Measurements from ENCODE around the gene SLC44A5. TPM values are rescaled to one million over a fixed set of nuclear protein-coding genes. Genes with fewer than 3 reads are reported as not detected.

SLC44A5 gene
- total RNA-seq, 3 donors from 2014 or later, result 1.6 to 4.6 (median 4.2) TPM

DNA sequence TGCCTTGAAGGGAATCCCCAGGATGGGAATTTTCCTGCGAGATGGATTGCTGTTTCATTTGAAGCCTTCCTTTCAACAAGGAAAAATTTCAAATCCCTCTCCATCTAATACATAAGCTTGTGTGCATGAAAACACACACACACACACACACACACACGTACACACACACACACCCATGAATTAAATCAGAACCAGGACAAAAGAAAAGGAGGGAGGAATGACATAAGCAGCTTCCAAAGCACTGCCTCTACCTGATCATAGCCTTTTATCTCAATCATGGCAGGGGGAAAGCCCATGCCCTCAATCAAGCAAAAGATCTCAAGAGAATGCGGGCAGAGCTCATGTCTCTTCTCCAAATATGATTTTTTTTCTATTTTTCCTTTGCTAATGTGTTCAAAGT is 139.7 kb downstream of the SLC44A5 start:
- H3K4me1 ChIP-seq (ENCODE audit: low read depth), result no peaks in the 10 kb centered on the region
- DNase-seq, result no peak
- no peak for TF ChIP-seq CTCF (IDR thresholded peaks at IDR 0.05)
- no peak for ATAC-seq
- H3K9me3 ChIP-seq, result no peaks in the 10 kb centered on the region
- intact Hi-C loops (cut with DNase I, micrococcal nuclease), result no loop called here
- no peaks in the 10 kb centered on the region for H3K36me3 ChIP-seq (ENCODE audit: low read depth)
- no peak overlapping the region for H3K4me3 ChIP-seq

DNA sequence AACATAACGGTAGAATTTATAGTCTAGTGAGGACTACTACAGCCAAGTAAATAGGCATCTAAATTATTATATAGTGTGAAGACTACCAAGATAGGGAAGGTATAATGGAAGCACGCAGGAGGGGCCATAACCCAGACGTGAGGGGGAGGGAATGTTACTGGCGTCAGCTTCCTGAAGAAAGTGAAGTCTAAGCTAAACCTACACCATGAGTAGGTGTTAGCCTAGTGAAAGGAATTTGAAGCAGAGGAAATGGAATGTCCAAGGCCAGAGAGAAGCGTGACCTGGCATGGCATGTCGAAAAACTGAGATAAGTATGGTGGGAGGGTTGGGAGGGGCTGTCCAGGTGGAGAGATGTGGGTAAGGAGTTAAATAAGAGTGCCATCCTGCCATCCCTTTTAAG is 140.5 kb downstream of the SLC44A5 start:
- intact Hi-C loops (cut with DNase I, micrococcal nuclease), result no loop called here
- no peak for TF ChIP-seq CTCF (IDR thresholded peaks at IDR 0.05)
- Histone ChIP-seq H3K4me3 (no peak overlapping the region), H3K9me3 (no peaks in the 10 kb centered on the region), H3K4me1 (ENCODE audit: low read depth) (no peaks in the 10 kb centered on the region), H3K36me3 (ENCODE audit: low read depth) (no peaks in the 10 kb centered on the region)
- DNase-seq (no peak), ATAC-seq (no peak)

GRCh38 chr1:75469586-75470173 is 141.2 kb downstream of the SLC44A5 start:
- H3K36me3 ChIP-seq (ENCODE audit: low read depth), result no peaks in the 10 kb centered on the region
- DNase-seq (no peak), ATAC-seq (no peak)
- intact Hi-C loops (cut with DNase I, micrococcal nuclease), result no loop called here
- no peak for TF ChIP-seq CTCF (IDR thresholded peaks at IDR 0.05)
- no peaks in the 10 kb centered on the region for H3K9me3 ChIP-seq
- H3K4me3 ChIP-seq, result no peak overlapping the region
- no peaks in the 10 kb centered on the region for H3K4me1 ChIP-seq (ENCODE audit: low read depth)

DNA sequence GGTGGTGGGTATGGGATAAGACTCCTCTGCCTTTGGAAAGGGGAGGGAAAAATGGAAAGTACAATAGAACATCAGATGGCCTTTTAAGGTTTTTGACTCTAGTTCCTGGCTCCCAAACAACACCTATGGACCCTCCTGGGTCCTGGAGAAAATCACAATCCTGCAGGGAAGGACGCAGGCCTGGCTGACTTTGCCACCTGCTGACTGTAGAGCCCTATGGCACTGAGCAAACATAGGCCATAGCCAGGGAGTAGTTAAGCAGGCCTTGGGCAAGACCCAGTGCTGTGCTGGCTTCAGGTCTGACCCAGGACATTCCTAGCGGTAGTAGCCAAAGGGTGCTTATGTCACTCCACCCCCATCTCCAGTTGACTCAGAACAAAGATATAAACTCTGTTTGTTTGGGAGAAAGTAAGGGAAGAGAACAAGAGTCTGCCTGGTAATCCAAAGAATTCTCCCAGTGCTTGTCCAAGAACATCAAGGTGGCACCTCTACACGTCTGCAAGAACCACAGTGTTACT is 149.0 kb downstream of the SLC44A5 start:
- no peak overlapping the region for H3K4me3 ChIP-seq
- H3K4me1 ChIP-seq (ENCODE audit: low read depth), result no peaks in the 10 kb centered on the region
- intact Hi-C loops (cut with DNase I, micrococcal nuclease), result no loop called here
- H3K9me3 ChIP-seq, result no peaks in the 10 kb centered on the region
- ATAC-seq (no peak), DNase-seq (no peak)
- no peak for TF ChIP-seq CTCF (IDR thresholded peaks at IDR 0.05)
- no peaks in the 10 kb centered on the region for H3K36me3 ChIP-seq (ENCODE audit: low read depth)

DNA sequence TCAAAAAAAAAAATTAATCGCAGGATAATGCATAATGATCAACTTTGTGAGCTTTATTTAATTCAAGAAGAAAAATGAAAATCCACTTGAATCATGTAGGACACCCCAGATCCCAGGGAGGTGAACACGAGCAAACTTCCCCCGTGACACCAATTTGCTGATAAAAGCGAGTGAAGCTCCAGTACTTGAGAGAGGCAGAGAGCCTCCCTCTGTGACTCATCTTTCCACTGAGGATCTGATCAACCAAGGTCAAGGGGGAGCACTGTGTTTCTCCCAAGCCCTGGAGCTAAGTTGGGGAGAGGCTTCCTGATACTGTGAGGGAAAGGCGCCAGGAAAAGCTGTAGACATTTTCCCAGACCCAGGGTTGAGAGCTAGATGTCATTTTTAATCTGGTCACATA is 160.9 kb downstream of the SLC44A5 start:
- DNase-seq (no peak), ATAC-seq (no peak)
- peaks cover 4% of the 10 kb centered on the region for H3K9me3 ChIP-seq
- no peaks in the 10 kb centered on the region for H3K4me1 ChIP-seq (ENCODE audit: low read depth)
- H3K36me3 ChIP-seq (ENCODE audit: low read depth), result no peaks in the 10 kb centered on the region
- intact Hi-C loops (cut with DNase I, micrococcal nuclease), result no loop called here
- no peak for TF ChIP-seq CTCF (IDR thresholded peaks at IDR 0.05)
- no peak overlapping the region for H3K4me3 ChIP-seq

- no peaks in the 10 kb centered on the region for H3K36me3 ChIP-seq (ENCODE audit: low read depth)
- H3K4me1 ChIP-seq (ENCODE audit: low read depth), result no peaks in the 10 kb centered on the region
- no peak for ATAC-seq
- intact Hi-C loops (cut with DNase I, micrococcal nuclease), result no loop called here
- DNase-seq, result no peak
- no peak overlapping the region for H3K4me3 ChIP-seq
- no peak for TF ChIP-seq CTCF (IDR thresholded peaks at IDR 0.05)
- no peaks in the 10 kb centered on the region for H3K9me3 ChIP-seq
Observed at GRCh38 chr1:75444220-75444619, 166.7 kb downstream of the SLC44A5 start.

Measured in mucosa of descending colon (tissue), 3 donors.